OCI-M1 (cell line): ENCODE data around the gene ADNP2.

Experiments
- DNase-seq: peaks from one replicate; lab custom pipeline; 2025; lab: John Stamatoyannopoulos, UW

ADNP2 gene

DNA sequence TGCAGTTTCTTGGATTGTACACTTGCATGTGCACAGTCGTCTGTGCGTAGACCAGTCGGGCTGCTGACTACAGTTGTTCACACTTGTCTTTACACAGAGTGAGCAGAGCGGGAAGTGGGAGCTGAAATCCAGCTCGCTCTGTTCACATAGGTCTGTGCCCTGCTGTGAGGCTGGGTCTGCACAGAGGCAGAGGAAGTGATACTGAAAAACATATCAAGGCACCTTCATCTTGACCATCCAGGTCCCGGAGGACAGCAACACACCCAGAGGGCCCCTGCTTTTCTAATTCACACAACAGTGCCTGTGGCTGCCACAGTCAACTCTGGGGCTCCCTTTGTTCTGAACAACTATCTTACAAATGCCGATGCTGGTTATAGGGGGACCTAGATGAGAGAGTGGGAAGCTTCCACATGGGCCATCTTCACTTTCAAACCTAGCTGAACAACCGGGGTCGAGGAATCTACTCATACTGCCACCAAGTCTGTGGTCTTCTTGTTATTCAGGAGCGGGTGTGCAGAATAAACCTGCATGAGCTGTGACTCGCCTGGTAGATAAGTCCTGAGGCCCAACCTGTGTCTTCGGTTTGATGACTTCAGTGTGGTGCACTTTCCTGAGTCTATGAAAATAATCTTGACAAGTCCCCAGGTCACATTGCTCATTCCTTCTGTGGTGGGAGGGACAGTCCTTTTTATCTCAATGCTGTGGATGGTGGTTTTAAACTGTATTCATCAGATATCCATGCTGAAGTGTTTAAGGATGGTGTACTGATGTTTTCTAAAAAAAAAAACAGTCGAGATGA is 3.5 kb upstream of the ADNP2 start:
- peak; percentile 33 for DNase-seq

DNA sequence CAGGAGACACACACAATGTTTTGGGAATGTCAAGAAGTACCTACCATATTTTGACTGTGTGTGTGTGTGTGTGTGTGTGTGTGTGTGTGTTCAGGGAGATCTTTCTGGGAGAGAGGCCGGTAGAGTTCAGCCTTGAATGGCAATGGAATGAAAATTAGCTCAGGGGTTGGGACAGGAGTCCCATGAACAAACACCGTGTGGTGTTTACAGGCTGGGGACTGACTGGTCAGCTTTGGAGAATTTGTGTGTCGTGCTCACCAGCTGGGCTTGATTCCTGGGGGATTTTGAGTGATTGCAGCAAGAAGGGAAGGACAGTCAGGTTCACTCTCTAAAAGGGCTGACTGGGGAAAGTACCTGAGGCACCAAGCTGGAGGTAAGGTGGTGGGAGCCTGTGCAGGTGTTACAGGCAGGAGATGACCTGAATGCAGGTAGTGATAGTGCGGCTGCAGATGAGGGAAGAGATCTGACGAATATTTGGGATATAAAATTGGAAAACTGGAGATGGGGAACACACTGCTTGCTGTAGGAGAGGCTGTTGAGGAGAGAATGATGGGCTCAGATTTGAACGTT is 2.5 kb upstream of the ADNP2 start:
- no peak for DNase-seq

GRCh38 chr18:80107426-80107825 is 1.6 kb upstream of the ADNP2 start:
- no peak for DNase-seq

DNA sequence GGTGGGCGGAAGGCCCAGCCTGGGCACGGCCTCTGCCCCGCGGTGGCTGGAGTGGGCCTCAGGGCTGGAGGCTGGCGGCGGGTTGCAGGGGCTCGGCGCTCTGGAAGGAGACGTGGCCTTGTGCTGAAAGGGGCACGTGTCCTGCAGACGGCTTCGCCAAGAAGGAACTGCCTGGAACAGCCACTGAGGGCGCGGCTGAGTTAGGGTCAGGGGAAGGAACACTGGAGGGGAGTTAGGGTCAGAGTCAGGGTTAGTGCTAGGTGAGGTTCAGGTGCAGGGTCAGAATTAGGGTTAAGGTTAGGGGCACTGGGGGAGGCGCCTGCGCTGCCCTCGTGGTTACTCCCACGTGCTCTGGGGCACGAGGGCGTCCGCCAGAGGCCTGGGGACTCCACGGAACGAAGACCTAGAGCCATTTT is 933 bp upstream of the ADNP2 start:
- no peak for DNase-seq

GRCh38 chr18:80109676-80110078 is 615 bp downstream of the ADNP2 start:
- DNase-seq = peak; percentile 48

DNA sequence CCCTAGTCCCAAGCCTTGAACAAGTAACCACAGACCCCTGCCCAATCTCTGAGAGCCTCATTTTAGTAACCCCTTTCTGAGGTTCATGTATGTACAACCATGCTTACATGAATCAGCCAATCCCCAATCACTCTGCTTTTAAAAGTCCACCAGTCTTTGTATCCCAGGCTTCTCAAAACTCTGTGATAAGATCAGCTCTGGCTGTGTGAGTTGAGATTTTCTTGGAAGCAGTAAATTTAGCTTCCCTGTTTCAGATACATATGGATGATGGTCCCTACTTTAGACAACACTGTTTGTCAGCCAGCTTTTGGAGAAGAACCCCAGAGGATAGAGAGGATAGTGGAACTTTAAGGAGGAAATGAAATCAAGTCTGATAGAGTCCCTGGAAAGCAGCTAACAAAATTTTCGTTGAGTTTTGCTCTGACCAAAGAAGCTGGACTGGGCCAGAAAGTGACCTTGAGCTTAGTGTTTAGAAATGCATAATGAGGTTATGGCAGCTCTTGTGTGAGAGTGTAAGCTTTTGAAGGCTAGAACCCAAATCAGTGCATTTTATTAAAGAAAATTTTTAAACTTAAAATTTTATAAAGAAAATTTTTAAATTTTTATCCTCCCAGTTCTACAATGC is 3.7 kb downstream of the ADNP2 start:
- DNase-seq = peak; percentile 58

- DNase-seq = no peak
These were observed 6.0 kb downstream of the ADNP2 start for GRCh38 chr18:80115035-80115434.

DNA sequence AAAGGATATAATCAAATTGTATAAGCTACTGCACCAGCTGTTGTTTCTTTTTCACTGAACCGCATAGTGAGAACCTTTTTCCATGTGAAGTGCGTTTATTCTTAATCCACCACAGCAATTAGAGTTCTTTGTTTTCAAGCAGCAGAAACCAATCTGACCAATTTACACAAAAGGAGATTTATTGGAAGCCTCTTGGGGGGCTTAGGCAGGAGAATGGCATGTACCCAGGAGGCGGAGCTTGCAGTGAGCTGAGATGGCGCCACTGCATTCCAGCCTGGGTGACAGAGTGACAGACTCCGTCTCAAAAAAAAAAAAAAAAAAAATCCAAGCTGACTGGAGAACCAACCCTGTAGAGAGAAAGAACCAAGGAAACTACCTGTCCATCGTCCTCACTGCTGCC is 10.0 kb downstream of the ADNP2 start:
- DNase-seq = no peak

GRCh38 chr18:80120932-80121331 is 11.9 kb downstream of the ADNP2 start:
- no peak for DNase-seq

- no peak for DNase-seq
These were observed 15.1 kb downstream of the ADNP2 start for GRCh38 chr18:80124131-80124530.

GRCh38 chr18:80126797-80127196 is 17.7 kb downstream of the ADNP2 start:
- no peak for DNase-seq

DNA sequence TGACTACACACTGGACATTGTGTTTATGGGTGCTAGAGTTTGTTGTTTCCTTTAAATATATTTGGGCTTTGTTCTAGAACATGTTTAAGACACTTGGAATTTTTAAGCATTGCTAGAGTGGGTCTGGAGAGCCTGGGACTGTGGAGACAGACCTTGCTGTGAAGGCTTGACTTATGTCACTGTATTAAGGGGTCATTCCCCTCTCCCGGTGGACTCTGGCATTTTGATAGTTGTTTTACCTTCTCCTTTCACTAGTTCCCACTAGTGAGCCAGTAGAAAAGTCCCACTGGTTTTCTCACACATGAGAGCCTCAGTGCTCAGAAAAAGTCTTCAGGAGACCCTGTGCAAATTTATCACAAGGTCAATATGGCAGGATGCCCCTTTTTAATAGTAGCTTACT is 18.6 kb downstream of the ADNP2 start:
- DNase-seq = no peak

GRCh38 chr18:80129672-80130367 is 20.8 kb downstream of the ADNP2 start:
- no peak for DNase-seq

DNA sequence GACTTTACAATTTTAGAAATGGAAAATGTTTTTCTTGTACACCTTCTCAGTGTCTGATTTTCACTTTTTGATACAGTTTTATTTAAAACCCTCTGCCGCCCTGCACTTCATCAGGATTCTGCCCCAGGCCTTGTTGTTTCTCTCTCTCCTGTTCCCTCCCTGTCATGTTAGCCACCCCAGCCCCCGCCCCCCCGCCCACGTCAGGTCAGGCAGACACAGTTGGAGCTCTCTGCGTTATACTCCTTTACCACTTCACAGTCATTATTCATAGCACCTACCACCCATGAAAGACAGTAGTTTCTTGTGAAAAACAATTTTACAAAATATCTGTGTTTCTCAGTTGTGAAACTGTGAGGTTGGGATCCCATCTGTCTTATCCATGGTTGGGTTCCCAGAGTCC is 21.5 kb downstream of the ADNP2 start:
- no peak for DNase-seq

DNA sequence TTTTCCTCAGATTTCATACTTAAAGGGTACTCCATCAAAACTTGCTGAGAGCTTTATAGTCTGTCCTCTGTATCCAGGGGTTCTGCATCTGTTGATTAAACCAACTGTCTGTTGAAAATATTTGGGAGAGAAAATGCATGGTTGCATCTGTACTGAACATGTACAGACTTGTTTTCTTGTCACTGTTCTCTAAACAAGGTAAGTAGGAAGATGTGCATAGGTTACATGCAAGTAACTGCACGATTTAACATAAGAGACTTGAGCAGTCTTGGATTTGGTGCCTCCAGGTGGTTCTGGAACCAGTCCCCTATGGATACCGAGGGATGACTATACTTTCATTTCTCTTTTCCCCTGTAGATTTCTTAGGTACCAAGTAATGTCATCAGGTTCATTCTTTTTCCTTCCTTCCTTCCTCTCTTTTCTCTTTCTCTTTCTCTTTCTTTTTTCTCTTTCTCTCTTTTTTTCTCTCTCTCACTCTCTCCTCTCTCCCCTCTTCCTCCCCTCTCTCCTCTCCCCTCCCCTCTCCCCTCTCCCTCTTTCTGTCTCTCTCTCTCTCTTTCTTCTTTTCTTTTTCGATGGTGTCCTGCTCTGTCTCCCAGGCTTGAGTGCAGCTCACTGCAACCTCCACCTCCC is 23.2 kb downstream of the ADNP2 start:
- no peak for DNase-seq

- no peak for DNase-seq
These were observed 24.1 kb downstream of the ADNP2 start for GRCh38 chr18:80133124-80133523.

GRCh38 chr18:80135136-80135535 is 26.1 kb downstream of the ADNP2 start:
- no peak for DNase-seq

GRCh38 chr18:80136679-80137078 is 27.6 kb downstream of the ADNP2 start:
- no peak for DNase-seq

GRCh38 chr18:80137137-80137536 is 28.1 kb downstream of the ADNP2 start:
- no peak for DNase-seq

GRCh38 chr18:80137976-80138375 is 28.9 kb downstream of the ADNP2 start:
- DNase-seq = no peak

GRCh38 chr18:80140455-80140985 is 31.5 kb downstream of the ADNP2 start:
- no peak for DNase-seq

DNA sequence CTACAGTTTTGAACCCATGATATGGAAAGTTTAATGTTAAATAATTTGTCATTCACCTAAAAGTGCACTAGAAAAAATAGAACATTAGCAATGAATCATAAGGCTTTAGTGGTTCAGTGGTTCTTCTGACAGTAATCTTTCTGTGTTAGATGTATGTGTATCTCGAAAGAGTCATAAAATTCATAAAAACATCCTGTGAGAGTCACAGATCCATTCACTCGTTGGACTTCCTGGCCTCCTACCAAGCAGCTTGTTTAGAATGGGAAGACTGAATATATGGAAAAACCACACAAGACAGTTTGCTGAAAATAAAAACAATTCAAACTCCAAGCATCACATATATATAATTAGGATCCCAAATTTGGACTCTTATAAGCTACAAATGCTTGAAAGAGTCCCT is 34.8 kb downstream of the ADNP2 start:
- DNase-seq = no peak
